MM.1S (cell line): ENCODE data around the gene PLEKHG5.

Experiments used
- EZH2 ChIP-seq: fragments of 300-600 bp; sonication (generic); optimal IDR thresholded peaks from 2 replicates; pipeline ENCODE3; 2017; ENCODE audit warnings: low read depth, mild to moderate bottlenecking, antibody characterized with exemption, low read length, mixed read lengths
- TF ChIP-seq, protein P1 (sequence below): fragments of 300-600 bp; sonication (generic); IDR thresholded peaks from 2 replicates; pipeline ENCODE4 v1.5.1; 2016; ENCODE audit warnings: antibody characterized with exemption, low read length, mixed read lengths

DNA sequence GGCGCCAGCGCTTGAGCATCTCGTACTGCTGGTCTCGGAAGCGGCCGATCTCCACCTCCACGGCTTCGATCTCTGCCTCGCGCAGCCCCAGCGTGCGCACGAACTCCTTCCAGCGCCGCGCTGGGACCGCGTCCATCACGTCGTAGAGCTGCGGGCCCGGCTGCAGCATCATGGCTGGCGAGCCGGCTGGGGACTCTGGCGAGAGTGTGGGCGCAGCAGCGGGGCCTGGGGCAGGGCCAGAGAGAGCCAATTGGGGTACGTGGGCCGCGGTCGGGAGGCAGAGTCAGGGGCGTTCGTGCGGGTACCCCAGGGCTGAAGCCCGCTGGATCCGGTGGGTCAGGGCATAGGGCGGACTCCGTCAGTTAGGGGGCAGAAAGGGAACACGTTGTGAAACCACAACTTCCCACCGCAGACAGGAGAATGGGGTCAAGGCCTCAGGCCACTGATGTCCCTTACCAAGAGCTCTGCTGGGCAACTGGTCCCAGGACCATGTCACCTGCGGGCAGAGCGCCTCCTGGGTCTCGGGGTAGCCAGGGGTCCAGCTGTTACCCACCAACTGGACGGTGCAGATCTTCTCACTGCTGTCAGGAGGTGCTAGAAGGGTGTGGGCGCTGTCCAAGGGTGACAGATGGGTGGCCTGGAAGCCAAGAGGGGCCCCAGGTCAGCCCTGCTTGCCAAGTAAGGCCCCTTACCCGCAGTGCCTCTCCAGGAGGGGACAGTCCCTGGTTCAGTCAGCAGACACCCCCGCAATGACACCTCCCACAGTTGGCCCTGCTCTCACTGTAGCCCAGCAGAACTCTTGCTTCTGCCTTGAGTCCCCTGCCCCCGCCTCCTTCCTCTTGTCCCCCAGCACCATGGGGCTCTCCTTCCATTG lies 29.7 kb downstream of the PLEKHG5 start:
- TF ChIP-seq, protein P1, sequence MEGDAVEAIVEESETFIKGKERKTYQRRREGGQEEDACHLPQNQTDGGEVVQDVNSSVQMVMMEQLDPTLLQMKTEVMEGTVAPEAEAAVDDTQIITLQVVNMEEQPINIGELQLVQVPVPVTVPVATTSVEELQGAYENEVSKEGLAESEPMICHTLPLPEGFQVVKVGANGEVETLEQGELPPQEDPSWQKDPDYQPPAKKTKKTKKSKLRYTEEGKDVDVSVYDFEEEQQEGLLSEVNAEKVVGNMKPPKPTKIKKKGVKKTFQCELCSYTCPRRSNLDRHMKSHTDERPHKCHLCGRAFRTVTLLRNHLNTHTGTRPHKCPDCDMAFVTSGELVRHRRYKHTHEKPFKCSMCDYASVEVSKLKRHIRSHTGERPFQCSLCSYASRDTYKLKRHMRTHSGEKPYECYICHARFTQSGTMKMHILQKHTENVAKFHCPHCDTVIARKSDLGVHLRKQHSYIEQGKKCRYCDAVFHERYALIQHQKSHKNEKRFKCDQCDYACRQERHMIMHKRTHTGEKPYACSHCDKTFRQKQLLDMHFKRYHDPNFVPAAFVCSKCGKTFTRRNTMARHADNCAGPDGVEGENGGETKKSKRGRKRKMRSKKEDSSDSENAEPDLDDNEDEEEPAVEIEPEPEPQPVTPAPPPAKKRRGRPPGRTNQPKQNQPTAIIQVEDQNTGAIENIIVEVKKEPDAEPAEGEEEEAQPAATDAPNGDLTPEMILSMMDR = no peak
- TF ChIP-seq EZH2 = no peak
